ENCODE results near the gene ZBTB38.

GRCh38 chr3:141379250-141379966 lies 11.1 kb downstream of the ZBTB38 start:
- TF ChIP-seq CTCF (conservative IDR thresholded peaks at IDR 0.05) (no peak), ZFX (IDR thresholded peaks at IDR 0.05) (no peak)
